ENCODE results near the gene ATP13A4. TPM values are rescaled to one million over a fixed set of nuclear protein-coding genes. Genes with fewer than 3 reads are reported as not detected.

ATP13A4 gene
- total and polyA plus RNA-seq, 7 donors, result 0.10 to 0.36 (median 0.22) TPM; not detected in 3

DNA sequence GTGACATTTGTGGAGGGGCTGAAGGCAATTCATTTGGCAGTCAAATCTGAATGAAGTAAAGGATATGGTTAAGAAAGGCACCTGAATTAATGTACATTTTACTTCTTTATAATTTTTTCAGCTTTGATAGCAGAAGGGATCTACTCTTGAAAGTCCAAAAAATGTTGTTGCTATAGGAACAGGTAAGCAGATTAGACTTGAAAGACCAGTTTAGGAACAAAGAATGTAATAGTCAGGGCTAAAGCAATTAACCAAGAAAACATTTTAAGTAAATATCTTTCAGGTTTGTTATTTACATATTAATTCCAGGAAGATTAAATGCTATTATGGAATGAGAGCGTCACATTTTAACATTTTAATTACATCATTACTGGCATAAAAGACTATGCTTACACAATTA is 1.1 kb downstream of the ATP13A4 start:
- intact Hi-C loops (cut with DNase I), result no loop called here
- Histone ChIP-seq H3K4me1 (no peaks in the 10 kb centered on the region), H3K36me3 (ENCODE audit: insufficient read depth in 1 of 2, low read depth in 1 of 2) (no peaks in the 10 kb centered on the region), H3K4me3 (no peak overlapping the region), H3K27ac (no peak overlapping the region), H3K9me3 (no peaks in the 10 kb centered on the region), H3K27me3 (ENCODE audit: insufficient read depth in 3 of 3, low read length in 2 of 3) (no peaks in the 10 kb centered on the region)
- WGBS, 3 donors, result 91 to 96% (median 95%) methylated on average over 1 of the region's 1 CpG
- TF ChIP-seq, protein P1, sequence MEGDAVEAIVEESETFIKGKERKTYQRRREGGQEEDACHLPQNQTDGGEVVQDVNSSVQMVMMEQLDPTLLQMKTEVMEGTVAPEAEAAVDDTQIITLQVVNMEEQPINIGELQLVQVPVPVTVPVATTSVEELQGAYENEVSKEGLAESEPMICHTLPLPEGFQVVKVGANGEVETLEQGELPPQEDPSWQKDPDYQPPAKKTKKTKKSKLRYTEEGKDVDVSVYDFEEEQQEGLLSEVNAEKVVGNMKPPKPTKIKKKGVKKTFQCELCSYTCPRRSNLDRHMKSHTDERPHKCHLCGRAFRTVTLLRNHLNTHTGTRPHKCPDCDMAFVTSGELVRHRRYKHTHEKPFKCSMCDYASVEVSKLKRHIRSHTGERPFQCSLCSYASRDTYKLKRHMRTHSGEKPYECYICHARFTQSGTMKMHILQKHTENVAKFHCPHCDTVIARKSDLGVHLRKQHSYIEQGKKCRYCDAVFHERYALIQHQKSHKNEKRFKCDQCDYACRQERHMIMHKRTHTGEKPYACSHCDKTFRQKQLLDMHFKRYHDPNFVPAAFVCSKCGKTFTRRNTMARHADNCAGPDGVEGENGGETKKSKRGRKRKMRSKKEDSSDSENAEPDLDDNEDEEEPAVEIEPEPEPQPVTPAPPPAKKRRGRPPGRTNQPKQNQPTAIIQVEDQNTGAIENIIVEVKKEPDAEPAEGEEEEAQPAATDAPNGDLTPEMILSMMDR (IDR thresholded peaks at IDR 0.05), result no peak
- DNase-seq (no peak), ATAC-seq (no peak)

DNA sequence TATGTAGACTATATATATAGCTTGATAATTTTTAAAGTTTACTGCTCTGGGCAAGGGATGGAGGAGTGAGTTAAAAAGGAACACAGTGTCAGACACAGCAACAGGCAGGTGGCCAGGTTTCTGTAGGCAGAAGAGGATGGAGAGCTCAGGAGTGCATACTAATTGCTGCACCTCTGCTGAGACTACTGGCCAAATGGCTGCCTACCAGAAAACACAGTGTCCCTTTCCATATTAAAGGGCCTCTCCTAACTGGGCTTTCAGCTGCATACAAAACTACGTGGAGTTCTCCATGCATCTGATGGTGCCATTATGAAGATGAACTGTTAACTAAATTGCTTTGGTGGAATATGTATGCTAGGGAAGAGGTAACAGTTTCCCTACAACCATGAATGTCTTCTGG is 1.8 kb downstream of the ATP13A4 start:
- no peaks in the 10 kb centered on the region for H3K36me3 ChIP-seq (ENCODE audit: insufficient read depth in 1 of 2, low read depth in 1 of 2)
- H3K27me3 ChIP-seq (ENCODE audit: insufficient read depth in 3 of 3, low read length in 2 of 3), result no peaks in the 10 kb centered on the region
- intact Hi-C loops (cut with DNase I), result no loop called here
- DNase-seq (no peak), ATAC-seq (no peak)
- no peaks in the 10 kb centered on the region for H3K4me1 ChIP-seq
- TF ChIP-seq, protein P1 (IDR thresholded peaks at IDR 0.05), result no peak
- 37 to 75% (median 67%) methylated on average over 1 of the region's 1 CpG for WGBS, 3 donors
- no peak overlapping the region for H3K4me3 ChIP-seq
- no peaks in the 10 kb centered on the region for H3K9me3 ChIP-seq
- no peak overlapping the region for H3K27ac ChIP-seq

DNA sequence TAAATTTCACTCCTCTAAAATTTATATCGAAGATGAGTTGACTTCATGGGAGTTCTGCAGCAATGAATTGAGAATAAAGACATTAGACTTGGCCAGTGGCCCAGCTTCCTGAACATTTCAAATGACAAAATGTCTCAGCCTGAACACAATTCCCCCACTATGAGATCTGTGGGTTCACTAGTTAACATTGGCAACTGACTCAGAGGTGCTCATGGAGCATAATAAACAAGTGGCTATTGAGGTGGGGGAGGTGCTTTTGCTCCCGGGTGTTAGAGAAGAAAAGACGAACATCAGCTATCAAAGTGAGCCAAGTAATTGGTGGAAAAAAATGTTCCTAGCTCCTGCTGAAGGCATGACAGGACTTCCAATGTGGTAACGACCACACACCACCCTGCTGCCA is 6.3 kb downstream of the ATP13A4 start:
- intact Hi-C loops (cut with DNase I), result no loop called here

DNA sequence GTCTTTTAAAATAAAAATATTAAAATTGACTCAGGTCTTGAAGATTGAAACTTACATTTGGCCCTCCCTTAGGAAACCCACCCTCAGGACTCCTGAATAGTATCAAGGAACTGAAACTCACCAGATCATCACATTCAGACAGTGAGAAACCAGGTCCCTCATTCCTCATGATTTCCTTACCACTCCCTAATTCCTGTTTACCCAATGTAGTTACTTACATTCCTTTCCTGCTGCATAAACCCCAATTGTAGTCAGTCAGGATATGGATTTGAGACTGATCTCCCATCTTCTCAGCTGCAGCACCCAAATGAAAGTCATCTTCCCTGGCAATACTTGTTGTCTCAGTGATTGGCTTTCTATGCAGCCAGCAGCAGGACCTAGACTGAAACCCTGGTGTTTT is 8.6 kb downstream of the ATP13A4 start:
- DNase-seq (no peak), ATAC-seq (no peak)
- H3K27me3 ChIP-seq (ENCODE audit: insufficient read depth in 3 of 3, low read length in 2 of 3), result no peaks in the 10 kb centered on the region
- no peaks in the 10 kb centered on the region for H3K9me3 ChIP-seq
- no peak overlapping the region for H3K27ac ChIP-seq
- TF ChIP-seq, protein P1 (IDR thresholded peaks at IDR 0.05), result no peak
- no peak overlapping the region for H3K4me3 ChIP-seq
- intact Hi-C loops (cut with DNase I), result no loop called here
- H3K36me3 ChIP-seq (ENCODE audit: insufficient read depth in 1 of 2, low read depth in 1 of 2), result no peaks in the 10 kb centered on the region
- H3K4me1 ChIP-seq, result no peaks in the 10 kb centered on the region

More for the DNA sequence above, 6.3 kb downstream of the ATP13A4 start:
- Histone ChIP-seq H3K27ac (no peak overlapping the region), H3K36me3 (ENCODE audit: insufficient read depth in 1 of 2, low read depth in 1 of 2) (no peaks in the 10 kb centered on the region), H3K9me3 (no peaks in the 10 kb centered on the region), H3K27me3 (ENCODE audit: insufficient read depth in 3 of 3, low read length in 2 of 3) (no peaks in the 10 kb centered on the region), H3K4me3 (no peak overlapping the region), H3K4me1 (no peaks in the 10 kb centered on the region)
- TF ChIP-seq, protein P1 (IDR thresholded peaks at IDR 0.05), result no peak
- DNase-seq, result no peak
- WGBS, 3 donors, result 44 to 53% (median 48%) methylated on average over 4 of the region's 4 CpGs
- ATAC-seq, result no peak

DNA sequence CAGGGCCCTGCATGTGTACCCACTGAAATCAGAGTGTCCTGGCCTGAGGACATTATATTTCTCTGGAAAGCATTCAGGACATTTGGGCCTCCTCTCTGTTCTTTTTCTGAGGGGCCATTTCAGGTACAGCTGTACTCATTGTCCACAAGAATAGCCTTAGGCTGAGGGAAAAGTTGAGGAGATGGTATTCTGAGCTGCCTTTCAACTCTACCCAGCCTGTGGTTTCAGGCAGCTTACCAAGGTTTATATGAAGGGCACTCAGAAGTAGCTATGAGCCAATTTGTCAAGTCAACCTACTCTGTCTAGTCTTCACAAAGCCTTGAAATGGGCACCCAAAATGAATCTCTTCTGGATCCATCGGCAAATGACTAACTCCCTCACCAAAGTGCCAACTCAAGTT is 9.4 kb downstream of the ATP13A4 start:
- no peak for DNase-seq
- no peaks in the 10 kb centered on the region for H3K27me3 ChIP-seq (ENCODE audit: insufficient read depth in 3 of 3, low read length in 2 of 3)
- TF ChIP-seq, protein P1 (IDR thresholded peaks at IDR 0.05), result no peak
- H3K27ac ChIP-seq, result no peak overlapping the region
- no peak overlapping the region for H3K4me3 ChIP-seq
- no peaks in the 10 kb centered on the region for H3K9me3 ChIP-seq
- WGBS, 3 donors, result 94 to 100% (median 95%) methylated on average over 1 of the region's 1 CpG
- no peaks in the 10 kb centered on the region for H3K36me3 ChIP-seq (ENCODE audit: insufficient read depth in 1 of 2, low read depth in 1 of 2)
- ATAC-seq, result no peak
- intact Hi-C loops (cut with DNase I), result no loop called here
- no peaks in the 10 kb centered on the region for H3K4me1 ChIP-seq

Data from psoas muscle (tissue), 8 donors.